HG03095 (cell line): ENCODE results near the gene PLCH2.
"Not testable (repeated sequence)": the region's sequence is repeated elsewhere in the genome, so short reads cannot be mapped to it uniquely, and the experiment has no call there.

ENCODE experiments used
- ATAC-seq: cut with Tn5 transposase; IDR thresholded peaks from one replicate; pipeline ENCODE4 v1.9.1; 2021; ENCODE audit warnings: moderate library complexity; ENCODE audit not compliant: unreplicated experiment

Gene PLCH2

GRCh38 chr1:2543543-2544092 lies 67.5 kb downstream of the PLCH2 start:
- no peak for ATAC-seq

- ATAC-seq, result no peak
These were observed 68.2 kb downstream of the PLCH2 start for GRCh38 chr1:2544093-2544874.

- ATAC-seq, result no peak
These were observed 69.0 kb downstream of the PLCH2 start for GRCh38 chr1:2544875-2545640.

GRCh38 chr1:2545754-2546514 lies 69.8 kb downstream of the PLCH2 start:
- peak; percentile 25 for ATAC-seq

- peak; percentile 33 for ATAC-seq
These were observed 70.6 kb downstream of the PLCH2 start for GRCh38 chr1:2546515-2547209.

GRCh38 chr1:2547210-2548067 lies 71.3 kb downstream of the PLCH2 start:
- no peak for ATAC-seq

GRCh38 chr1:2548068-2548589 lies 72.0 kb downstream of the PLCH2 start:
- no peak for ATAC-seq

GRCh38 chr1:2549367-2550029 lies 73.4 kb downstream of the PLCH2 start:
- not testable (repeated sequence) for ATAC-seq

GRCh38 chr1:2550309-2550861 lies 74.3 kb downstream of the PLCH2 start:
- ATAC-seq, result not testable (repeated sequence)

- not testable (repeated sequence) for ATAC-seq
These were observed 75.5 kb downstream of the PLCH2 start for GRCh38 chr1:2551544-2551943.

GRCh38 chr1:2552189-2552588 lies 76.1 kb downstream of the PLCH2 start:
- no peak for ATAC-seq

- not testable (repeated sequence) for ATAC-seq
These were observed 77.0 kb downstream of the PLCH2 start for GRCh38 chr1:2553076-2553475.

- ATAC-seq, result no peak
These were observed 78.0 kb downstream of the PLCH2 start for GRCh38 chr1:2553871-2554620.

GRCh38 chr1:2554621-2555387 lies 78.7 kb downstream of the PLCH2 start:
- ATAC-seq, result no peak
